B cell (primary cell): Measurements from ENCODE around the gene TDO2. TPM values are rescaled to one million over a fixed set of nuclear protein-coding genes. Genes with fewer than 3 reads are reported as not detected.

ENCODE experiments used
- ATAC-seq: fragments of 200-7000 bp; cut with Tn5 transposase; one replicate; pipeline ENCODE4 v1.10.0; 2021; ENCODE audit warnings: low read depth, mild to moderate bottlenecking, moderate number of reproducible peaks, moderate library complexity
- CTCF ChIA-PET: fragments of 350-600 bp; sonication (Branson Sonifier 250); formaldehyde crosslinking; loops from one replicate; lab custom pipeline; 2021; ENCODE audit warnings: antibody characterized with exemption, inconsistent platforms; lab: Charles Lee
- POLR2A ChIA-PET: fragments of 350-600 bp; sonication (Branson Sonifier 250); formaldehyde crosslinking; loops from one replicate; lab custom pipeline; 2021; ENCODE audit warnings: antibody characterized with exemption; lab: Charles Lee
- DNase-seq: peaks from one replicate; pipeline ENCODE4 v3.0.0; 2013
- H2AFZ ChIP-seq: 2 replicates; pipeline ENCODE4 v1.6.1; 2012; ENCODE audit warnings: mild to moderate bottlenecking, low read depth, low read length; ENCODE audit not compliant: insufficient read depth, poor library complexity, severe bottlenecking
- H3K27ac ChIP-seq, 2 donors: 1 replicate in 1 of 2; 2 replicates in 1 of 2; pipeline ENCODE4 v1.5.1; 2012 to 2013; ENCODE audit warnings: low read length in 2 of 2, mild to moderate bottlenecking in 2 of 2, moderate library complexity in 1 of 2
- H3K27me3 ChIP-seq, 4 experiments: fragments of 200-600 bp in 1 of 4; sonication (generic) in 1 of 4; replicated peaks in 1 of 4; 1 replicate in 2 of 4; 2 replicates in 2 of 4; pipeline versions ENCODE4 v1.6.1 to v1.7.0; 2013 to 2016; ENCODE audit warnings: low read length in 3 of 4, mild to moderate bottlenecking in 2 of 4, mixed read lengths in 1 of 4, moderate library complexity in 1 of 4; ENCODE audit not compliant: insufficient read depth in 4 of 4, control insufficient read depth in 3 of 4; ENCODE audit errors: control extremely low read depth in 1 of 4
- H3K36me3 ChIP-seq, 2 experiments: replicated peaks in 1 of 2; 1 replicate in 1 of 2; 2 replicates in 1 of 2; pipeline versions ENCODE4 v1.6.1 to v1.7.1; 2013; ENCODE audit warnings: low read length in 1 of 2; ENCODE audit not compliant: insufficient read depth in 2 of 2, control insufficient read depth in 1 of 2; ENCODE audit errors: control extremely low read depth in 1 of 2, extremely low read depth in 1 of 2
- H3K4me1 ChIP-seq, 2 donors: fragments of 200-600 bp in 1 of 2; sonication (generic) in 1 of 2; 1 replicate in 1 of 2; 2 replicates in 1 of 2; pipeline versions ENCODE4 v1.5.1 to v1.6.1; 2013 to 2017; ENCODE audit warnings: low read length in 2 of 2; ENCODE audit not compliant: control insufficient read depth in 2 of 2, insufficient read depth in 2 of 2
- H3K4me2 ChIP-seq: replicated peaks from 2 replicates; pipeline ENCODE3; 2012; ENCODE audit warnings: mild to moderate bottlenecking, low read depth, low read length; ENCODE audit not compliant: poor library complexity, severe bottlenecking
- H3K4me3 ChIP-seq, 5 experiments: fragments of 200-600 bp in 1 of 5; sonication (generic) in 1 of 5; 1 replicate in 3 of 5; 2 replicates in 2 of 5; pipeline versions ENCODE4 v1.5.1 to v1.7.0; 2011 to 2016; ENCODE audit warnings: low read length in 4 of 5, mild to moderate bottlenecking in 4 of 5, low read depth in 2 of 5, control low read depth in 1 of 5, moderate library complexity in 1 of 5; ENCODE audit not compliant: insufficient read depth in 1 of 5; ENCODE audit errors: control extremely low read depth in 1 of 5, extremely low read depth in 1 of 5
- H3K79me2 ChIP-seq: fragments of 200-600 bp; sonication (generic); one replicate; pipeline ENCODE4 v1.6.0; 2016; ENCODE audit warnings: low read length; ENCODE audit not compliant: control insufficient read depth, insufficient read depth
- H3K9ac ChIP-seq: fragments of 200-600 bp; sonication (generic); 2 replicates; pipeline ENCODE4 v1.6.1; 2017; ENCODE audit warnings: mild to moderate bottlenecking, low read length, moderate library complexity
- H3K9me3 ChIP-seq, 3 donors: one replicate each; pipeline versions ENCODE4 v1.6.1 to v1.7.1; 2013; ENCODE audit warnings: low read length in 2 of 3; ENCODE audit not compliant: control insufficient read depth in 2 of 3, insufficient read depth in 1 of 3; ENCODE audit errors: control extremely low read depth in 1 of 3
- H4K20me1 ChIP-seq: 2 replicates; pipeline ENCODE4 v1.6.0; 2012; ENCODE audit warnings: mild to moderate bottlenecking, low read length; ENCODE audit not compliant: insufficient read depth, control insufficient read depth, poor library complexity, severe bottlenecking
- H3K27ac Mint-ChIP-seq: one replicate; pipeline ENCODE4 v1.8.0; 2021; ENCODE audit warnings: mixed read lengths
- H3K27me3 Mint-ChIP-seq: one replicate; pipeline ENCODE4 v1.8.0; 2021; ENCODE audit warnings: mixed read lengths
- H3K4me1 Mint-ChIP-seq: one replicate; pipeline ENCODE4 v1.8.0; 2021; ENCODE audit warnings: mixed read lengths
- H3K4me3 Mint-ChIP-seq: one replicate; pipeline ENCODE4 v1.8.0; 2021; ENCODE audit warnings: mixed read lengths
- H3K9me3 Mint-ChIP-seq: one replicate; pipeline ENCODE4 v1.8.0; 2022; ENCODE audit warnings: mixed read lengths; ENCODE audit not compliant: insufficient read depth
- CTCF ChIP-seq: fragments of 200-600 bp; IDR thresholded peaks from one replicate; pipeline ENCODE4 v1.8.0; 2022; ENCODE audit warnings: antibody characterized with exemption, mild to moderate bottlenecking
- EZH2 ChIP-seq: IDR thresholded peaks from 2 replicates; pipeline ENCODE4 v1.6.1; 2012; ENCODE audit warnings: borderline replicate concordance, low read depth, mild to moderate bottlenecking, moderate library complexity, low read length; ENCODE audit not compliant: insufficient read depth, poor library complexity, severe bottlenecking
- WGBS: methylation state at CpG from one replicate; pipeline ENCODE4 v1.1.5; 2013; ENCODE audit warnings: missing lambda C conversion rate; ENCODE audit not compliant: insufficient coverage; 5-methylcytosine and 5-hydroxymethylcytosine counted together
- intact Hi-C: fragments of 100-400 bp; cut with micrococcal nuclease; formaldehyde crosslinking; loops from one replicate; pipeline ENCODE4 v1.10.0; 2022
- polyA plus RNA-seq: library from polyadenylated mRNA; depleted of rRNA; stranded (reverse); fragments of >200 nt; gene quantifications from 2 replicates; pipeline ENCODE4 v1.2.3, GENCODE V29; 2012
- total RNA-seq, 2 donors: library from RNA; stranded (reverse); fragments of 120-200 nt in 1 of 2; gene quantifications; 1 replicate in 1 of 2; 2 replicates in 1 of 2; pipeline versions ENCODE4 v1.2.3 to v1.2.4, GENCODE V29; 2013 to 2022

The TDO2 gene
- total and polyA plus RNA-seq, 2 donors (not counting 1 experiment from before 2014, with no cell fraction given) = not detected

- no peak overlapping the region for H3K4me3 Mint-ChIP-seq
- H2AFZ ChIP-seq = no peak overlapping the region
- intact Hi-C loops = no loop called here
- no peaks in the 10 kb centered on the region for H3K4me1 ChIP-seq
- H3K27ac ChIP-seq = no peak overlapping the region
- no peaks in the 10 kb centered on the region for H4K20me1 ChIP-seq
- ChIA-PET CTCF (no interaction called here), POLR2A (no interaction called here)
- H3K27me3 Mint-ChIP-seq = peaks cover 8% of the 10 kb centered on the region
- no peak for DNase-seq
- H3K4me2 ChIP-seq = no peak overlapping the region
- no peaks in the 10 kb centered on the region for H3K79me2 ChIP-seq
- no peaks in the 10 kb centered on the region for H3K4me1 Mint-ChIP-seq
- no peak overlapping the region for H3K4me3 ChIP-seq
- H3K9me3 ChIP-seq = no peaks in the 10 kb centered on the region
- ATAC-seq = no peak
- H3K27me3 ChIP-seq = peaks cover 0 to 4% (median 0%) of the 10 kb centered on the region in 4 experiments
- H3K36me3 ChIP-seq = no peaks in the 10 kb centered on the region
- no CpG with 5 or more reads among the region's 2 CpGs for WGBS
- no peak overlapping the region for H3K9ac ChIP-seq
- H3K9me3 Mint-ChIP-seq = no peaks in the 10 kb centered on the region
- TF ChIP-seq EZH2 (no peak), CTCF (no peak)
- no peak overlapping the region for H3K27ac Mint-ChIP-seq
Observed at GRCh38 chr4:155962767-155963166, 59.3 kb downstream of the TDO2 start.

- Histone ChIP-seq H3K9me3 (peaks cover 0 to 9% (median 0%) of the 10 kb centered on the region in 3 donors), H3K4me2 (no peak overlapping the region), H3K27me3 (peaks cover 0 to 4% (median 0%) of the 10 kb centered on the region in 4 experiments), H2AFZ (no peak overlapping the region), H3K36me3 (no peaks in the 10 kb centered on the region), H4K20me1 (no peaks in the 10 kb centered on the region), H3K4me1 (no peaks in the 10 kb centered on the region), H3K4me3 (no peak overlapping the region), H3K9ac (no peak overlapping the region), H3K27ac (no peak overlapping the region), H3K79me2 (no peaks in the 10 kb centered on the region)
- Mint-ChIP-seq H3K4me1 (no peaks in the 10 kb centered on the region), H3K27ac (no peak overlapping the region), H3K27me3 (peaks cover under 1% of the 10 kb centered on the region), H3K9me3 (peaks cover 2% of the 10 kb centered on the region), H3K4me3 (no peak overlapping the region)
- 100% methylated on average over 1 of the region's 8 CpGs for WGBS
- no peak for DNase-seq
- intact Hi-C loops = no loop called here
- ATAC-seq = no peak
- ChIA-PET POLR2A (no interaction called here), CTCF (no interaction called here)
- TF ChIP-seq EZH2 (no peak), CTCF (no peak)
Observed at GRCh38 chr4:155964016-155964891, 60.8 kb downstream of the TDO2 start.
